Suppressor macrophage treated with lipopolysaccharide for 1 hour (primary cell): Measurements from ENCODE around the gene ANO7.

Source experiments
- DNase-seq, 3 donors: peaks; one replicate each; pipeline ENCODE4 v3.0.0-alpha.2; 2020 to 2022

The ANO7 gene

GRCh38 chr2:241159116-241159515 is 29.4 kb upstream of the ANO7 start:
- DNase-seq: no peak

GRCh38 chr2:241160318-241160717 is 28.2 kb upstream of the ANO7 start:
- no peak for DNase-seq

- peak; percentile 62 to 77 (median 62) for DNase-seq
Observed at GRCh38 chr2:241161646-241162281, 26.7 kb upstream of the ANO7 start.

- DNase-seq: no peak
Observed at GRCh38 chr2:241163601-241164118, 24.8 kb upstream of the ANO7 start.

- DNase-seq: no peak
Observed at GRCh38 chr2:241168366-241168765, 20.1 kb upstream of the ANO7 start.

- DNase-seq: no peak
Observed at GRCh38 chr2:241173557-241173956, 14.9 kb upstream of the ANO7 start.

GRCh38 chr2:241177526-241178334 is 10.7 kb upstream of the ANO7 start:
- no peak for DNase-seq

GRCh38 chr2:241178961-241179360 is 9.5 kb upstream of the ANO7 start:
- DNase-seq: no peak

- no peak for DNase-seq
Observed at GRCh38 chr2:241179899-241180298, 8.6 kb upstream of the ANO7 start.

GRCh38 chr2:241180495-241180894 is 8.0 kb upstream of the ANO7 start:
- no peak for DNase-seq

GRCh38 chr2:241182126-241182525 is 6.4 kb upstream of the ANO7 start:
- no peak for DNase-seq

GRCh38 chr2:241182531-241183133 is 5.8 kb upstream of the ANO7 start:
- DNase-seq: no peak

GRCh38 chr2:241183221-241183620 is 5.3 kb upstream of the ANO7 start:
- DNase-seq: no peak

- no peak for DNase-seq
Observed at GRCh38 chr2:241184901-241185300, 3.6 kb upstream of the ANO7 start.

GRCh38 chr2:241185961-241186360 is 2.5 kb upstream of the ANO7 start:
- DNase-seq: no peak

- DNase-seq: no peak
Observed at GRCh38 chr2:241187101-241187917, 1.2 kb upstream of the ANO7 start.

GRCh38 chr2:241187918-241188234 is 601 bp upstream of the ANO7 start:
- DNase-seq: no peak

GRCh38 chr2:241189093-241189855 is 797 bp downstream of the ANO7 start:
- DNase-seq: no peak

- DNase-seq: no peak
Observed at GRCh38 chr2:241189856-241190201, 1.4 kb downstream of the ANO7 start.

- no peak for DNase-seq
Observed at GRCh38 chr2:241190291-241190981, 2.0 kb downstream of the ANO7 start.

- DNase-seq: no peak
Observed at GRCh38 chr2:241191081-241191480, 2.6 kb downstream of the ANO7 start.

GRCh38 chr2:241193271-241193670 is 4.8 kb downstream of the ANO7 start:
- DNase-seq: no peak
